ENCODE results near the gene CDK13.

CDK13 gene

GRCh38 chr7:39948375-39948955 is 1.6 kb upstream of the CDK13 start:
- no peak for DNase-seq (ENCODE audit: low read depth, low spot score)
- H3K4me3 ChIP-seq (ENCODE audit: low read length), result peak overlapping the region; percentile 91

DNA sequence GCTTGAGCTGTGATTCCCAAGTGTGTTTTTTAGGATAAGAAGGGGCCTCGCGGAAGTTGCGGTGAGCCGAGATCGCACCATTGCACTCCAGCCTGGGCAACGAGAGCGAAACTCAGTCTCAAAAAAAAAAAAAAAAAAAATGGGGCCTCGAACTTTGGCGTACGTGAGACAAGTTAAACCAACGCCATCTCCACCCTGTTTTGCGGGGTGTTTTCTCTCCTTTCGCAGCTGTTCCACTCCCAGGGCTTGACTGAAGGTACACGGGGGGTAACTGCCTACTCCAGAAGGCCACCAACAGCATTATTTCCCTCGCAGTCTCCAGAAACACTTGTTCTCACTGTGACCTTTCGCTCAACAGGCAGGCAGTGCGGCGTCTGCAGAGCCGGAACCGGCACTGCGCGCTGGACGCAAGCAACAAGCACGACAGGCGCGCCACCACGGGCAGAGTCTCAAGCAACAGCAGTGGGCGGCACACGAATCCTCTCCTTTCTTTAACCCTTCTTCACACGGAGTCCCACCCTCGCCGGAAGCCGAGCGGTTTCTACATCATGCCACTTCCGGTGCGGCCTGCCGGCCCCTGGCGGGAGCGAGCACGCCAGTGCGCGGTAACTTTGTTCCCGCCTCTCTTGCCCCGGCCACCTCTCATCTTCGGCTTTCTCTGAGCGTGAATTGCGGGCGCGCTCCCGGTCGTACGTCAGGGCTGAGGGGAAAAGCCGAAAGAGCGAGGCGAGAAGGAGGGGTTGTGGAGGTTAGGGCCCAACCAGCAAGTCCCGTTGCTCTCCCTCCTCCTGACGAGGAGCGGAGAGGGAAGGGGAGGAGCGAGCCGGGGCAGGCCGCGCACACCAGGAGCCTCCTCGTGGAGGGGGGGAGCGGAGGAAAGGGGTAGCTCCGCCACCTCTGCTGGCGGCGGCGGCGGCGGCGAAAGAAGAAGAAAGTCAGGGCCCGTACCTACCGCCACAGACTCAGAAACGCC is 814 bp upstream of the CDK13 start:
- H3K4me3 ChIP-seq (ENCODE audit: low read length), result peak overlapping the region; percentile 91
- DNase-seq (ENCODE audit: low read depth, low spot score), result peak; percentile 99

DNA sequence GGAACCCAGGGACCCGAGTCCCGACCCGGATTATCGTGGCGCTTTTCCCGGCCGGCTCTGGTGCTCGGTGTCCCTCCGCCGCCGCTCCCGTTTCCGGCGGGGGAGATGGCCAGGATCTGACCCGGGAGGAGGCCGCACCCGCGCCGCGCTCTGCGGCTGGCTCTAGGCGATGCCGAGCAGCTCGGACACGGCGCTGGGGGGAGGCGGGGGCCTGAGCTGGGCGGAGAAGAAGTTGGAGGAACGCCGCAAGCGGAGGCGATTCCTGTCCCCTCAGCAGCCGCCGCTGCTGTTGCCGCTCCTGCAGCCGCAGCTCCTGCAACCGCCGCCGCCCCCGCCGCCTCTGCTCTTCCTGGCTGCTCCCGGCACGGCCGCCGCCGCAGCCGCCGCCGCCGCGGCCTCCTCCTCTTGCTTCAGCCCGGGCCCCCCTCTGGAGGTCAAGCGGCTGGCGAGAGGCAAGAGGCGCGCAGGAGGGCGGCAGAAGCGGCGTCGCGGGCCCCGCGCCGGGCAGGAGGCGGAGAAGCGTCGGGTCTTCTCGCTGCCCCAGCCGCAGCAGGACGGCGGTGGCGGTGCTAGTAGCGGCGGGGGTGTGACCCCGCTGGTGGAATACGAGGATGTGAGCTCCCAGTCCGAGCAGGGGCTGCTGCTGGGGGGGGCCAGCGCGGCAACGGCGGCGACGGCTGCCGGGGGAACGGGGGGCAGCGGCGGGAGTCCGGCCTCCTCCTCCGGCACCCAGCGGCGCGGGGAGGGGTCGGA is 593 bp downstream of the CDK13 start:
- H3K4me3 ChIP-seq (ENCODE audit: low read length), result peak overlapping the region; percentile 91
- no peak for DNase-seq (ENCODE audit: low read depth, low spot score)

GRCh38 chr7:39951226-39952194 is 1.5 kb downstream of the CDK13 start:
- H3K4me3 ChIP-seq (ENCODE audit: low read length), result peak overlapping the region; percentile 91
- peak; percentile 34 for DNase-seq (ENCODE audit: low read depth, low spot score)

DNA sequence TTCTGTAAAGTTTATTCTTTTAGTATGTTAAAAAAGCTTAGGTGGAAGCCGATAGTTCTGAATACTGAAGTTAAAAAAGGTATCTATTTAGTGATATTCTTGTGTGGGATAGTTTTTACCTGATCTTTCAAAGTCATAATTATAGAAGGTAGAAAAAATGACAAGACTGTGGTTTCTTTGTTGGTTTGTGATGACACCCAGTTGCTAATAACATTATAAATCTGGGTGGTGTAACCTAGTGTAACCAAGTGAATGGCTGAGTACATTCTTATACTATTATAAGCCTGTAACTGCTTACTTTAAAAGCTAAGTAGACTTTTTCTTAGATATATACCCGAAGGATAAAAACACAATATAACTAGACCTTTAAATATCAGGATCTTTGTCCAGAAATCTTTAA is 2.3 kb downstream of the CDK13 start:
- peak overlapping the region; percentile 91 for H3K4me3 ChIP-seq (ENCODE audit: low read length)
- no peak for DNase-seq (ENCODE audit: low read depth, low spot score)

- DNase-seq (ENCODE audit: low read depth, low spot score), result no peak
- H3K4me3 ChIP-seq (ENCODE audit: low read length), result no peak overlapping the region
Measured at GRCh38 chr7:39952803-39953202, 2.7 kb downstream of the CDK13 start.

- no peak for DNase-seq (ENCODE audit: low read depth, low spot score)
- no peak overlapping the region for H3K4me3 ChIP-seq (ENCODE audit: low read length)
Measured at GRCh38 chr7:39954694-39955093, 4.6 kb downstream of the CDK13 start.

DNA sequence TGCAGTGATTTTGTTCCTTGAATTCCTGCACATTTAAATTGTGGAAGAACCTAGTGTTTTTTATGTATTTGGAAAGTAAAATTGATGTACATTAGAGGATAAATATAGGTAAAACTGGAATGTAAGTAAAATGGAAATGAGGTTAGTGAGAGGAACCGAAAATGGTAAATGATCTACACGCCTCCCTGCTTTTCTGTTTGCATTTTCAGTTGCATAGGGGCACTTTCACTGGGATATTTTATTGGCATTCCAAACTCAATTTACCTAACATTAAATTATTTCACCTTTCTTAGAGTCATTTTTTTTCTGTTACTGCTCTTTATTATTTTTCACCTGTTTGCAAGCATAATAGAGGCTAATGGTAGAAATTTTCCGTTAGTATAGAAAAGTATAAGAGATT is 8.0 kb downstream of the CDK13 start:
- no peak overlapping the region for H3K4me3 ChIP-seq (ENCODE audit: low read length)
- no peak for DNase-seq (ENCODE audit: low read depth, low spot score)

GRCh38 chr7:39967406-39968161 is 17.5 kb downstream of the CDK13 start:
- no peak overlapping the region for H3K4me3 ChIP-seq (ENCODE audit: low read length)
- no peak for DNase-seq (ENCODE audit: low read depth, low spot score)

GRCh38 chr7:39969431-39969830 is 19.4 kb downstream of the CDK13 start:
- no peak for DNase-seq (ENCODE audit: low read depth, low spot score)
- no peak overlapping the region for H3K4me3 ChIP-seq (ENCODE audit: low read length)

DNA sequence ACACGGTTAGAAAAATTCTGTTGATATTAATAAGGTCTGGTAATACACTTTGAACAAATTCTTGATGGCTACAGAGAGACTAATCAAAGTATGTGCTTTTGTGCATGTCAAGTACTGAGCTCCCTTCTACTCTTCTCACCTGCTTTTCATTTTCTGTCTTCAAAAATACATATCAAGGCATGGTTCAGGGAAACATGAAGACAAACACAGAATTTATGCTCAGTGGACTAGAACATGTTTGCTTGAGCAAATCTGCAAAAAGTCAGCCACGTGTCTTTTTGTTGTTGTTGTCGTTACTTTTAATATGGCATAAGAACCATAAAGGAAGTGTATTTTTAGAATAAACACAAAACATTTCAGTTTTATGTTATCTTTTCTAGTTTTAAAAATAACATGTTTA is 21.9 kb downstream of the CDK13 start:
- no peak overlapping the region for H3K4me3 ChIP-seq (ENCODE audit: low read length)
- DNase-seq (ENCODE audit: low read depth, low spot score), result no peak

DNA sequence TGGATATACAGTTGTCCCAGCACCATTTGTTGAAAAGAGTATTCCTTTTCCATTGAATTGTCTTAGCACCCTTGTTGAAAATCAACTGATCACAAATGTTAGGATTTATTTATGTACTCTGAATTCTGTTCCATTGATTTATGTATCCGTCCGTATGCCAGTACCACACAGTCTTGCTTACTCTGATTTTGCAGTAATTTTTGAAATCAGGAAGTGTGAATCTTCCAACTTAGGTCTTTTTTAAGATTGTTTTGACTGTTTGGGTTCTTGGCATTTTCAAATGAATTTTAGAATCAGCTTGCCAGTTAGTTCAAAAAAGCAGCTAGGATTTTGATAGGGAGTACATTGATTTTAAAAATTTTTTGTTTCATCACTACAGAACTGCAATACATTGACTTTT is 23.7 kb downstream of the CDK13 start:
- DNase-seq (ENCODE audit: low read depth, low spot score), result no peak
- H3K4me3 ChIP-seq (ENCODE audit: low read length), result no peak overlapping the region

- H3K4me3 ChIP-seq (ENCODE audit: low read length), result no peak overlapping the region
- DNase-seq (ENCODE audit: low read depth, low spot score), result peak; percentile 28
Measured at GRCh38 chr7:39978230-39978934, 28.3 kb downstream of the CDK13 start.

DNA sequence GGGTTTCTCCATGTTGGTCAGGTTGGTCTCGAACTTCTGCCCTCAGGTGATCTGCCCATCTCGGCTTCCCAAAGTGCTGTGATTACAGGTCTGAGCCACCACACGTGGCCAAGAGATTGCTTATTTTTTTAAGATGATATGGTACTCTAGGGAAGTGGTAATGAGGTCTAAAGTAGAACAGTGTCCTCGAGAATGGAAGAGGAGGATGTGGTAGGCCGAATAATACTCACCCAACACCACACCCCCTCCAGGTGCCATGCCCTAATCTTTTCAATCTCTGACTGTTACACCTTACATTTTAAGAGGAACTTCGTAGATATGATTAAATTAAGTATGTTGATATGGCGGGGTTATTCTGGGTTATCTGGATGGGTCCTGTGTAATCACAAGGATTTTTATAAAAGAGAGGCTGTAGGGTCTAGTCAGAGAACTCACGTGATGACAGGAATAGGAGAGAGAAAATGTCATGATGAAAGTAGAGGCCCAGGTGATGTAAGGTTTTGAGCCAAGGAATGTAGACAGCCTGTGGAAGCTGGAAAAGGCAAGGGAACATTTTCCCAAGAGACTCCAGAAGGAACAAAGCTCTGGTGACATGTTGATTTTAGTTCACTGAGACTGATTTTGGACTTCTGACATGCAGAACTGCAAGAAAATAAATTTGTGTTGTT is 29.5 kb downstream of the CDK13 start:
- DNase-seq (ENCODE audit: low read depth, low spot score), result peak; percentile 92
- H3K4me3 ChIP-seq (ENCODE audit: low read length), result no peak overlapping the region

- no peak overlapping the region for H3K4me3 ChIP-seq (ENCODE audit: low read length)
- DNase-seq (ENCODE audit: low read depth, low spot score), result no peak
Measured at GRCh38 chr7:39985398-39985918, 35.4 kb downstream of the CDK13 start.

- DNase-seq (ENCODE audit: low read depth, low spot score), result no peak
- H3K4me3 ChIP-seq (ENCODE audit: low read length), result no peak overlapping the region
Measured at GRCh38 chr7:39987641-39988347, 37.7 kb downstream of the CDK13 start.

All from Jurkat, Clone E6-1 (cell line).